CD14-positive monocyte (primary cell): Measurements from ENCODE around the gene NFIL3. TPM values are rescaled to one million over a fixed set of nuclear protein-coding genes. Genes with fewer than 3 reads are reported as not detected.
"Not testable (repeated sequence)": the region's sequence is repeated elsewhere in the genome, so short reads cannot be mapped to it uniquely, and the experiment has no call there.

Experiments
- DNase-seq, 3 donors: peaks; one replicate each; pipeline ENCODE4 v3.0.0-alpha.2; 2011 to 2022
- H2AFZ ChIP-seq: 2 replicates; pipeline ENCODE4 v1.6.0; 2012; ENCODE audit warnings: mild to moderate bottlenecking, low read depth, low read length, inconsistent platforms; ENCODE audit not compliant: insufficient read depth, poor library complexity, severe bottlenecking
- H3K27ac ChIP-seq, 2 donors: 1 replicate in 1 of 2; 2 replicates in 1 of 2; pipeline ENCODE4 v1.5.1; 2012 to 2013; ENCODE audit warnings: low read length in 2 of 2, control low read depth in 1 of 2, inconsistent platforms in 1 of 2, low read depth in 1 of 2, mild to moderate bottlenecking in 1 of 2
- H3K27me3 ChIP-seq, 2 donors: one replicate each; pipeline versions ENCODE4 v1.6.0 to v1.6.1; 2011 to 2013; ENCODE audit warnings: low read length in 2 of 2; ENCODE audit not compliant: control insufficient read depth in 2 of 2, insufficient read depth in 2 of 2
- H3K36me3 ChIP-seq, 2 donors: replicated peaks in 1 of 2; 1 replicate in 1 of 2; 2 replicates in 1 of 2; pipeline versions ENCODE4 v1.5.1 to v1.6.1; 2012 to 2013; ENCODE audit warnings: low read length in 2 of 2, control low read depth in 1 of 2, inconsistent platforms in 1 of 2, mild to moderate bottlenecking in 1 of 2; ENCODE audit not compliant: insufficient read depth in 2 of 2, control insufficient read depth in 1 of 2
- H3K4me1 ChIP-seq, 2 donors: 1 replicate in 1 of 2; 2 replicates in 1 of 2; pipeline versions ENCODE4 v1.5.1 to v1.6.1; 2012 to 2013; ENCODE audit warnings: low read length in 2 of 2, control low read depth in 1 of 2, inconsistent platforms in 1 of 2, mild to moderate bottlenecking in 1 of 2, moderate library complexity in 1 of 2; ENCODE audit not compliant: insufficient read depth in 2 of 2, control insufficient read depth in 1 of 2
- H3K4me2 ChIP-seq: replicated peaks from 2 replicates; pipeline ENCODE3; 2012; ENCODE audit warnings: low read length, moderate library complexity, mild to moderate bottlenecking; ENCODE audit not compliant: poor library complexity, severe bottlenecking; ENCODE audit errors: extremely low read depth
- H3K4me3 ChIP-seq, 3 experiments: fragments of 200-600 bp in 1 of 3; sonication (generic) in 1 of 3; replicated peaks in 1 of 3; 1 replicate in 2 of 3; 2 replicates in 1 of 3; pipeline ENCODE4 v1.5.1; 2011 to 2013; ENCODE audit warnings: low read length in 3 of 3, mild to moderate bottlenecking in 3 of 3, control low read depth in 2 of 3, low read depth in 2 of 3, inconsistent platforms in 1 of 3, moderate library complexity in 1 of 3
- H3K79me2 ChIP-seq: 2 replicates; pipeline ENCODE4 v1.6.0; 2012; ENCODE audit warnings: mild to moderate bottlenecking, control low read depth, inconsistent platforms, low read length, moderate library complexity; ENCODE audit not compliant: insufficient read depth
- H3K9ac ChIP-seq: 2 replicates; pipeline ENCODE4 v1.6.0; 2017; ENCODE audit warnings: low read length, mild to moderate bottlenecking; ENCODE audit not compliant: insufficient read depth, poor library complexity, severe bottlenecking
- H3K9me3 ChIP-seq, 2 donors: replicated peaks in 1 of 2; 1 replicate in 1 of 2; 2 replicates in 1 of 2; pipeline versions ENCODE4 v1.5.1 to v1.6.1; 2012 to 2013; ENCODE audit warnings: low read length in 2 of 2, control low read depth in 1 of 2; ENCODE audit not compliant: control insufficient read depth in 1 of 2, insufficient read depth in 1 of 2
- H4K20me1 ChIP-seq: 2 replicates; pipeline ENCODE4 v1.6.0; 2012; ENCODE audit warnings: mild to moderate bottlenecking, low read length, control low read depth, moderate library complexity; ENCODE audit not compliant: insufficient read depth
- H3K27ac Mint-ChIP-seq, 7 donors: one replicate each; pipeline ENCODE4 v1.8.0; 2020; ENCODE audit warnings: mild to moderate bottlenecking in 7 of 7, mixed read lengths in 7 of 7, moderate library complexity in 6 of 7, inconsistent platforms in 2 of 7
- H3K27me3 Mint-ChIP-seq, 3 donors: one replicate each; pipeline ENCODE4 v1.8.0; 2021 to 2022; ENCODE audit warnings: low read depth in 3 of 3, mild to moderate bottlenecking in 3 of 3, mixed read lengths in 3 of 3, moderate library complexity in 3 of 3, inconsistent platforms in 1 of 3
- H3K36me3 Mint-ChIP-seq, 2 donors: one replicate each; pipeline ENCODE4 v1.8.0; 2020; ENCODE audit warnings: mixed read lengths in 2 of 2, inconsistent platforms in 1 of 2, mild to moderate bottlenecking in 1 of 2
- H3K4me1 Mint-ChIP-seq: one replicate; pipeline ENCODE4 v1.8.0; 2020; ENCODE audit warnings: mild to moderate bottlenecking, mixed read lengths
- H3K4me3 Mint-ChIP-seq, 2 donors: one replicate each; pipeline ENCODE4 v1.8.0; 2020; ENCODE audit warnings: mild to moderate bottlenecking in 2 of 2, mixed read lengths in 2 of 2, moderate library complexity in 1 of 2
- H3K9me3 Mint-ChIP-seq, 7 donors: one replicate each; pipeline ENCODE4 v1.8.0; 2020 to 2022; ENCODE audit warnings: mixed read lengths in 7 of 7, mild to moderate bottlenecking in 6 of 7, moderate library complexity in 6 of 7, inconsistent platforms in 2 of 7
- WGBS: methylation state at CpG from one replicate; pipeline ENCODE4 v1.1.5; 2013; ENCODE audit warnings: missing lambda C conversion rate; ENCODE audit not compliant: insufficient coverage; 5-methylcytosine and 5-hydroxymethylcytosine counted together
- intact Hi-C, 2 donors: fragments of 100-400 bp; cut with micrococcal nuclease; formaldehyde crosslinking; loops; one replicate each; pipeline versions ENCODE4 v1.15.0 to v1.15.1; 2023
- polyA plus RNA-seq, 3 donors: library from polyadenylated mRNA; depleted of rRNA in 1 of 3; unstranded in 2 of 3; stranded (reverse) in 1 of 3; fragments of 300-500 nt in 2 of 3; fragments of >200 nt in 1 of 3; fragmentation: Illumina TruSeq in 2 of 3; gene quantifications; 1 replicate in 2 of 3; 2 replicates in 1 of 3; pipeline ENCODE4 v1.2.3, GENCODE V29; 2012 to 2021
- TF ChIP-seq, protein P1 (sequence below): fragments of 200-600 bp; IDR thresholded peaks from one replicate; pipeline ENCODE4 v1.8.0; 2022; ENCODE audit warnings: antibody characterized with exemption, mild to moderate bottlenecking

The NFIL3 gene
- polyA plus RNA-seq, 3 donors, result 18.6 to 253 (median 64.0) TPM

DNA sequence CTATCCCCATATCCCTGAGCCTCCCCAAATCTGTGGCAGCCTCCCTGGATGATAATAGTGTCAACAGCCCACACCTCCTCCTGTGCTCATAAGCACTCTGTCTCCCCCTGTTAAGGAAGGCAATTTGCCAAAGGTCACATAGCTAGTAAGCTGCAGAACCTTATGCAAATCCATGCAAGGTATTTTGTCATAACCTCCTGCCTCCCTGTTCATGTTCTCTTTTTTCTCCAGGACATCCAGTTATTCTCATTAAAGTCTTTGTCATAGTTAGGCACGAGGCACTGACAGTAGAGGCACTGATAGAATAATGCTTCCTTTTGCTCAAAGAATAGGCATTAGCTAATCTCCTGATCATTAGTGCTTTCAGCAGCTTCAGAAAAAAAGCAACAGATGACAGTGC, 51.7 kb downstream of the NFIL3 start:
- Mint-ChIP-seq H3K4me3 (no peak overlapping the region), H3K9me3 (peaks cover 0 to 3% (median 0%) of the 10 kb centered on the region in 7 donors), H3K27ac (no peak overlapping the region), H3K27me3 (peaks cover 0 to 2% (median 0%) of the 10 kb centered on the region in 3 donors), H3K4me1 (peaks cover 19% of the 10 kb centered on the region), H3K36me3 (no peaks in the 10 kb centered on the region)
- H3K27me3 ChIP-seq, result no peaks in the 10 kb centered on the region
- DNase-seq, result no peak
- intact Hi-C loops, result no loop called here
- no peak overlapping the region for H3K4me2 ChIP-seq
- H2AFZ ChIP-seq, result no peak overlapping the region
- no peaks in the 10 kb centered on the region for H4K20me1 ChIP-seq
- H3K9me3 ChIP-seq, result no peaks in the 10 kb centered on the region
- peaks cover 12 to 20% of the 10 kb centered on the region in 2 donors for H3K4me1 ChIP-seq
- 50% methylated on average over 1 of the region's 1 CpG for WGBS
- no peaks in the 10 kb centered on the region for H3K36me3 ChIP-seq
- no peak overlapping the region for H3K27ac ChIP-seq
- TF ChIP-seq, protein P1, sequence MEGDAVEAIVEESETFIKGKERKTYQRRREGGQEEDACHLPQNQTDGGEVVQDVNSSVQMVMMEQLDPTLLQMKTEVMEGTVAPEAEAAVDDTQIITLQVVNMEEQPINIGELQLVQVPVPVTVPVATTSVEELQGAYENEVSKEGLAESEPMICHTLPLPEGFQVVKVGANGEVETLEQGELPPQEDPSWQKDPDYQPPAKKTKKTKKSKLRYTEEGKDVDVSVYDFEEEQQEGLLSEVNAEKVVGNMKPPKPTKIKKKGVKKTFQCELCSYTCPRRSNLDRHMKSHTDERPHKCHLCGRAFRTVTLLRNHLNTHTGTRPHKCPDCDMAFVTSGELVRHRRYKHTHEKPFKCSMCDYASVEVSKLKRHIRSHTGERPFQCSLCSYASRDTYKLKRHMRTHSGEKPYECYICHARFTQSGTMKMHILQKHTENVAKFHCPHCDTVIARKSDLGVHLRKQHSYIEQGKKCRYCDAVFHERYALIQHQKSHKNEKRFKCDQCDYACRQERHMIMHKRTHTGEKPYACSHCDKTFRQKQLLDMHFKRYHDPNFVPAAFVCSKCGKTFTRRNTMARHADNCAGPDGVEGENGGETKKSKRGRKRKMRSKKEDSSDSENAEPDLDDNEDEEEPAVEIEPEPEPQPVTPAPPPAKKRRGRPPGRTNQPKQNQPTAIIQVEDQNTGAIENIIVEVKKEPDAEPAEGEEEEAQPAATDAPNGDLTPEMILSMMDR, result no peak
- H3K79me2 ChIP-seq, result no peaks in the 10 kb centered on the region
- no peak overlapping the region for H3K4me3 ChIP-seq
- no peak overlapping the region for H3K9ac ChIP-seq

DNA sequence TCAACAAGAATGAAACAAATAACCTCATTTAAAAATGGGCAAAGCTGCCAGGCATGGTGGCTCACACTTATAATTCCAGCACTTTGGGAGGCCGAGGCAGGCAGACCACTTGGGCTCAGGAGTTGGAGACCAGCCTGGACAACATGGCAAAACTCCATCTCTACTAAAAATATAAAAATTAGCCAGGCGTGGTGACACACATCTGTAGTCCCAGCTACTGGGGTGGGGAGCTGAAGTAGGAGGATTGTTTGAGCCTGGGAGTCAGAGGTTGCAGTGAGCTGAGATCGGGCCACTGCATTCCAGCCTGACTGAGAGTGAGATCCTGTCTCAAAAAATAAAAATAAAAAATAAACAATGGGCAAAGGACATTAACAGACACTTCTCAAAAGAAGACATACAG, 53.6 kb downstream of the NFIL3 start:
- H3K4me1 Mint-ChIP-seq, DNase-seq, H3K4me3 Mint-ChIP-seq, H3K4me3 ChIP-seq, H3K79me2 ChIP-seq, H3K27me3 ChIP-seq, H3K27me3 Mint-ChIP-seq, H3K9ac ChIP-seq, H3K9me3 ChIP-seq, H2AFZ ChIP-seq, H4K20me1 ChIP-seq, H3K36me3 Mint-ChIP-seq, H3K9me3 Mint-ChIP-seq, H3K4me2 ChIP-seq, H3K27ac ChIP-seq, intact Hi-C loops, H3K36me3 ChIP-seq, H3K4me1 ChIP-seq: not testable (repeated sequence)
- peak overlapping the region in 1 of 7 donors; percentile 30 for H3K27ac Mint-ChIP-seq
- WGBS, result 100% methylated on average over 1 of the region's 3 CpGs
